Upper lobe of right lung (tissue), 1 donor: ENCODE data around the gene HERC3. TPM values are rescaled to one million over a fixed set of nuclear protein-coding genes. Genes with fewer than 3 reads are reported as not detected.
A peak's percentile ranks its signal among the peaks of the same experiment; 100 is the strongest.

ENCODE experiments used
- ATAC-seq: fragments of 200-7000 bp; cut with Tn5 transposase; one replicate; pipeline ENCODE4 v1.9.1; 2020; ENCODE audit warnings: mild to moderate bottlenecking, moderate library complexity
- DNase-seq: peaks from one replicate; pipeline ENCODE4 v3.0.0-alpha.2; 2020
- H3K27ac ChIP-seq: fragments of 200-600 bp; one replicate; pipeline ENCODE4 v1.8.0; 2022
- H3K27me3 ChIP-seq: fragments of 200-600 bp; one replicate; pipeline ENCODE4 v1.8.0; 2022; ENCODE audit warnings: mild to moderate bottlenecking
- H3K36me3 ChIP-seq: fragments of 200-600 bp; one replicate; pipeline ENCODE4 v1.8.0; 2022
- H3K4me1 ChIP-seq: fragments of 200-600 bp; one replicate; pipeline ENCODE4 v1.8.0; 2022
- H3K4me3 ChIP-seq: fragments of 200-600 bp; one replicate; pipeline ENCODE4 v1.8.0; 2022; ENCODE audit warnings: mild to moderate bottlenecking
- H3K9me3 ChIP-seq: fragments of 200-600 bp; one replicate; pipeline ENCODE4 v1.8.0; 2022
- intact Hi-C: fragments of 100-400 bp; cut with DNase I; formaldehyde crosslinking; loops from one replicate; pipeline ENCODE4 v1.11.0; 2022
- total RNA-seq: library from RNA; stranded (reverse); fragmentation: NEBNext Ultra II Directional; extraction: Animal tissue kit (Norgen Biotek cat#: 25700); gene quantifications from one replicate; pipeline ENCODE4 v1.2.1, GENCODE V29; 2021
- TF ChIP-seq, protein P1 (sequence below): fragments of 200-600 bp; IDR thresholded peaks from one replicate; pipeline ENCODE4 v1.8.0; 2022; ENCODE audit warnings: antibody characterized with exemption
- donor health status: DM: no; HTN: yes; CAD: no; lungs with severe emphysema.

Gene HERC3
- total RNA-seq, 1 donor from 2014 or later: 50.0 TPM

DNA sequence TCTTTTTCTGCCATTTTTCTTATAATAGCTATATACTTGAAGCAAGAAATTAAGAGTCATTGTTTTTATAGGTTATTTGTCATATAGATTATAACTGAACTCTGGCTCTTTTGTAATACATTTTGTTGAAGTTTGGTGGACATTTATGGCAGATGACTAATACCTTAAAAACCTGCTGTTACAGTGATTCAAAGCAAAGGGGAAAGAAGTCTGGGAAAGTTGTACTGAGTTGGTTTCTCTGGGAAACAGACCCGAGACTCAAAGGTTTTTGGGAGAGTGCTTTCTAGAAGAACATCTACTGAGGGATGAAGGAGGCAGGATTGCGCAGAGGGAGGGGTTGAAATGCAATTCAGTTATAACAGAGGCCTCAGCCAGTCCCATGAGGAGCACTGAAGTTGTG lies 69.5 kb downstream of the HERC3 start:
- TF ChIP-seq, protein P1, sequence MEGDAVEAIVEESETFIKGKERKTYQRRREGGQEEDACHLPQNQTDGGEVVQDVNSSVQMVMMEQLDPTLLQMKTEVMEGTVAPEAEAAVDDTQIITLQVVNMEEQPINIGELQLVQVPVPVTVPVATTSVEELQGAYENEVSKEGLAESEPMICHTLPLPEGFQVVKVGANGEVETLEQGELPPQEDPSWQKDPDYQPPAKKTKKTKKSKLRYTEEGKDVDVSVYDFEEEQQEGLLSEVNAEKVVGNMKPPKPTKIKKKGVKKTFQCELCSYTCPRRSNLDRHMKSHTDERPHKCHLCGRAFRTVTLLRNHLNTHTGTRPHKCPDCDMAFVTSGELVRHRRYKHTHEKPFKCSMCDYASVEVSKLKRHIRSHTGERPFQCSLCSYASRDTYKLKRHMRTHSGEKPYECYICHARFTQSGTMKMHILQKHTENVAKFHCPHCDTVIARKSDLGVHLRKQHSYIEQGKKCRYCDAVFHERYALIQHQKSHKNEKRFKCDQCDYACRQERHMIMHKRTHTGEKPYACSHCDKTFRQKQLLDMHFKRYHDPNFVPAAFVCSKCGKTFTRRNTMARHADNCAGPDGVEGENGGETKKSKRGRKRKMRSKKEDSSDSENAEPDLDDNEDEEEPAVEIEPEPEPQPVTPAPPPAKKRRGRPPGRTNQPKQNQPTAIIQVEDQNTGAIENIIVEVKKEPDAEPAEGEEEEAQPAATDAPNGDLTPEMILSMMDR: no peak
- Histone ChIP-seq H3K36me3 (peaks cover 17% of the 10 kb centered on the region), H3K4me1 (no peaks in the 10 kb centered on the region), H3K27me3 (no peaks in the 10 kb centered on the region), H3K27ac (no peak overlapping the region), H3K9me3 (no peaks in the 10 kb centered on the region), H3K4me3 (no peak overlapping the region)
- DNase-seq (no peak), ATAC-seq (no peak)
- intact Hi-C loops: loop anchor here (10.0 kb wide), 1 partner anchor 127 kb away; no protein-coding TSS in a partner anchor

DNA sequence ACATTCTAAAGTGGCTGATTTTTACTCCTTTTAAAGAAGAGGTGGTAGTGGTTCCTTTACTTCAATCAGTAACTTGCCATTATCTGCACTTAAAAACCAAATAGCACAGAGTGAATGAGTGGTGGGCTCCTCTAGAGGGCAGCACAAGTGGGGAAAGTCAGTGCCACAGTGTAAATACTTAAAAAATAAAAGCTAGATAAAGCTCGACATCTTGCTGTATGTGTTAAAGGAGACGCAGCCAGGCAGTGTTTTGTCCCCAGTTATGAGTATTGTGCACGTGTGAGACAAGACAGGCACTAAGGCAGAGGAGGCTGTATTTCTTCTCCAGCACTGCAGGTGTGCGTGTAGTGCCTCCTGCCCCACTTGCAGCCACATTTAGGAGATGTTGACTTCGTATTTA lies 80.7 kb downstream of the HERC3 start:
- H3K36me3 ChIP-seq: peaks cover 48% of the 10 kb centered on the region
- intact Hi-C loops: no loop called here
- H3K4me3 ChIP-seq: no peak overlapping the region
- ATAC-seq: peak; percentile 71
- no peaks in the 10 kb centered on the region for H3K4me1 ChIP-seq
- DNase-seq: no peak
- H3K27ac ChIP-seq: no peak overlapping the region
- TF ChIP-seq, protein P1: peak; percentile 48
- no peaks in the 10 kb centered on the region for H3K27me3 ChIP-seq
- H3K9me3 ChIP-seq: no peaks in the 10 kb centered on the region

DNA sequence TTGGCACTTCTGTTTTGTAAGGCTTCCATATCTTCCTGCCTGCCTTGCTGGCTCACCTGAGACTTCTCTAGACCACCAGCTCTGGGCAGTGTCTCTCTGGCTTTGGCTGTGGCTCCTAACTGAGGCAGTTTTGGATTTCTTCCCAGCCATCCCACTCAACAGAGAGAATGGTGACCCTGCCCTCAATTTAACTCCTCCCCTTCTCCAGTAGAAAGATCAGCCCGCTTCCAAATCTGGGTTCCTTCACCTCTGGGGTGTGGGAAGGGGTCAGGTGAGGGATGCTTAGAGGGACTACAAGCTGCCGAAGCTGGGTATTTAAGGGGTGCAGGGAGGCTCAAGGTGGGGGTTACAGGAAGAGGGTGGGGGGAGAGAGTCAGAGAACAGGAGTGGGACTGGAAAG lies 81.6 kb downstream of the HERC3 start:
- Histone ChIP-seq H3K27ac (no peak overlapping the region), H3K36me3 (peaks cover 56% of the 10 kb centered on the region), H3K4me3 (no peak overlapping the region), H3K27me3 (no peaks in the 10 kb centered on the region), H3K4me1 (no peaks in the 10 kb centered on the region), H3K9me3 (no peaks in the 10 kb centered on the region)
- intact Hi-C loops: no loop called here
- no peak for ATAC-seq
- no peak for DNase-seq
- TF ChIP-seq, protein P1: no peak

DNA sequence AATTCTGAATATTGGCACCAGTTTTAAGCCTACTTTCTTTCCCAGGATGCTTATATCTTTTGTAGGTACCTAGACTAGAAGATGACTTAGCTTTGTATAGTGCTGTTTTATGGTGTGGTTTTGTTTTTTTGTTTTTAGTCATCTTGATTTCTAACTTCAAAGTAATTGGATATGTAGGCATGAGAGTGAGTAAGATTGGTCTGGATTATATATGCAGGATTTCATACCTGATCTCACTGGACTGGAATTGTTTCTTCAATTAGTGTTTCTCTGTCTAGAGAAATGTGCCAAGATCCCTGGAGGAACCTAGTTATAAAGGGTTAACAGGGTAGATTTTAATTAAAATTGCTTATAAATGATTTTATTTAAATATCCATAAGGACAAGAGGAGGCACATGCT lies 82.3 kb downstream of the HERC3 start:
- DNase-seq: no peak
- no peaks in the 10 kb centered on the region for H3K27me3 ChIP-seq
- no peaks in the 10 kb centered on the region for H3K4me1 ChIP-seq
- H3K27ac ChIP-seq: no peak overlapping the region
- H3K36me3 ChIP-seq: peaks cover 56% of the 10 kb centered on the region
- H3K4me3 ChIP-seq: no peak overlapping the region
- intact Hi-C loops: no loop called here
- no peaks in the 10 kb centered on the region for H3K9me3 ChIP-seq
- no peak for ATAC-seq
- TF ChIP-seq, protein P1: no peak

DNA sequence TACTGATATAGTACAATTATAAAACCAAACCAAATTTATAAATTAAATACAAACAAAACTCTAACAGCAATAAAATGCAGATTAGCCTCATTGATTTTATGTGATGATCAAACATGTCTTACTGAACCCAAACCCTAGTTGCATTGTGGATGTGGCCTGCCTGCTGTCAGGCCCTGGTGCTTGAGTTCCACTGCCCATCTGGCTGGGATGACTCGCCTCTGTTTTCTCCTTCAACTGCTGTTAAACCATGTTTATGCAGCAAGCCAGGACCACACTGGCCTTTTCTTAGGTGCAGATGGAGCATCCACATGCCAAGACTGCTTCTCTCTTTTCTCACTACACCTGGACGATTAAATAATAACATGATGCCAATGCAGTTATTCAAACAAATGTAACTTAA lies 82.7 kb downstream of the HERC3 start:
- H3K4me1 ChIP-seq: no peaks in the 10 kb centered on the region
- H3K36me3 ChIP-seq: peaks cover 56% of the 10 kb centered on the region
- no peak overlapping the region for H3K4me3 ChIP-seq
- ATAC-seq (no peak), DNase-seq (no peak)
- H3K9me3 ChIP-seq: no peaks in the 10 kb centered on the region
- no peak overlapping the region for H3K27ac ChIP-seq
- TF ChIP-seq, protein P1: no peak
- intact Hi-C loops: no loop called here
- no peaks in the 10 kb centered on the region for H3K27me3 ChIP-seq

DNA sequence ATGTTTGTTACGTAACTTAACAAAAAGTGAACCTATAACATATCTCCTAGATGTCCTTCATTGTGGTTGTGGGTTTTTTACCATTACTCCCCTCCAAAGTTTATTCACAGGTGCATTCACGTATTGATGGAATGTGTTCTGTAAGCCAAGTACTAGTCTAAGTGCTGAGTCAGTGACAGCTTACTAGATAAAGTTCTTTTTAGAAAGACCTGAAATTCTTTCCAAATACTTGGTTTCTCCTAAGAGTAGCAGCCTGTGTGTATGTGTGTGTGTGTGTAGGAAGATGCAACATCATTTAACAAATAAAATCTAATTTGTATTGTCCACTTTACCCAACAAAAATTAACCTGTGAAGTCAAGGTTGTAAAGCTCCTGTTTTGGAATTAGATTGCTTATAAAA lies 83.3 kb downstream of the HERC3 start:
- TF ChIP-seq, protein P1: no peak
- Histone ChIP-seq H3K36me3 (peaks cover 56% of the 10 kb centered on the region), H3K9me3 (no peaks in the 10 kb centered on the region), H3K27me3 (no peaks in the 10 kb centered on the region), H3K27ac (no peak overlapping the region), H3K4me1 (no peaks in the 10 kb centered on the region), H3K4me3 (no peak overlapping the region)
- intact Hi-C loops: no loop called here
- DNase-seq (no peak), ATAC-seq (no peak)
